Lower leg skin (tissue), 3 donors: ENCODE measurements around the gene CSRP3.

ENCODE experiments used
- CTCF ChIP-seq, 3 donors: fragments of 450-650 bp; IDR thresholded peaks; one replicate each; pipeline ENCODE4 v1.5.1; 2016; ENCODE audit warnings: antibody characterized with exemption in 3 of 3, mild to moderate bottlenecking in 3 of 3, moderate library complexity in 2 of 3
- POLR2A ChIP-seq, 2 donors: fragments of 450-650 bp; IDR thresholded peaks; one replicate each; pipeline ENCODE4 v1.6.1; 2016 to 2017; ENCODE audit warnings: antibody characterized with exemption in 2 of 2, mild to moderate bottlenecking in 1 of 2, moderate library complexity in 1 of 2

GRCh38 chr11:19199048-19199447 is 2.7 kb downstream of the CSRP3 start:
- TF ChIP-seq CTCF (IDR thresholded peaks at IDR 0.05) (no peak), POLR2A (IDR thresholded peaks at IDR 0.05) (no peak)
